IMR-90 (cell line): ENCODE results near the gene INIP. TPM values are rescaled to one million over a fixed set of nuclear protein-coding genes. Genes with fewer than 3 reads are reported as not detected.

Experiments used
- ATAC-seq: fragments of 200-7000 bp; cut with Tn5 transposase; 2 replicates; pipeline ENCODE4 v1.9.1; 2020; ENCODE audit warnings: low read depth, mild to moderate bottlenecking, moderate library complexity
- BruUV-seq: library from RNA; stranded (reverse); fragments of 400-500 nt; replicated peaks from 2 replicates; lab custom pipeline; 2021; lab: Mats Ljungman, UMichigan
- CTCF ChIA-PET: fragments of 300-600 bp; formaldehyde crosslinking; extraction: SDS; loops from one replicate; lab custom pipeline; 2021; ENCODE audit warnings: antibody characterized with exemption; lab: Yijun Ruan, JAX
- POLR2A ChIA-PET: fragments of 300-600 bp; sonication (Branson Sonifier 250); formaldehyde crosslinking; loops from one replicate; lab custom pipeline; 2022; ENCODE audit warnings: antibody characterized with exemption; ENCODE audit not compliant: unreplicated experiment; lab: Charles Lee
- DNase-seq: peaks from one replicate; pipeline ENCODE4 v3.0.0; 2013
- H2AFZ ChIP-seq: replicated peaks from 2 replicates; pipeline ENCODE3; 2013; ENCODE audit warnings: low read length, mild to moderate bottlenecking; ENCODE audit not compliant: poor library complexity
- H2AK5ac ChIP-seq: 2 replicates; pipeline ENCODE4 v1.6.1; 2013; ENCODE audit warnings: low read depth, low read length, inconsistent platforms
- H2AK9ac ChIP-seq: replicated peaks from 2 replicates; pipeline ENCODE3; 2013; ENCODE audit warnings: mild to moderate bottlenecking, low read depth, low read length, moderate library complexity; ENCODE audit not compliant: poor library complexity
- H2BK120ac ChIP-seq: 2 replicates; pipeline ENCODE4 v1.6.1; 2013; ENCODE audit warnings: low read depth, low read length, inconsistent platforms
- H2BK15ac ChIP-seq: 3 replicates; pipeline ENCODE4 v1.6.1; 2013; ENCODE audit warnings: low read depth, low read length, inconsistent platforms
- H2BK20ac ChIP-seq: 2 replicates; pipeline ENCODE4 v1.6.1; 2013; ENCODE audit warnings: low read depth, mild to moderate bottlenecking, inconsistent platforms, low read length, moderate library complexity
- H2BK5ac ChIP-seq: 2 replicates; pipeline ENCODE4 v1.6.1; 2013; ENCODE audit warnings: mild to moderate bottlenecking, low read depth, low read length, inconsistent platforms; ENCODE audit not compliant: poor library complexity, severe bottlenecking
- H3K14ac ChIP-seq: replicated peaks from 2 replicates; pipeline ENCODE4 v1.6.1; 2013; ENCODE audit warnings: low read depth, low read length, inconsistent platforms
- H3K18ac ChIP-seq: 2 replicates; pipeline ENCODE4 v1.6.1; 2013; ENCODE audit warnings: low read depth, low read length, control low read depth
- H3K23ac ChIP-seq: 2 replicates; pipeline ENCODE4 v1.6.1; 2013; ENCODE audit warnings: low read depth, low read length, inconsistent platforms
- H3K27ac ChIP-seq: 2 replicates; pipeline ENCODE4 v1.5.1; 2013; ENCODE audit warnings: mild to moderate bottlenecking, control low read depth, low read length; ENCODE audit not compliant: insufficient read depth
- H3K27me3 ChIP-seq: 2 replicates; pipeline ENCODE4 v1.6.1; 2013; ENCODE audit warnings: low read length; ENCODE audit not compliant: control insufficient read depth, insufficient read depth
- H3K36me3 ChIP-seq: 2 replicates; pipeline ENCODE4 v1.6.1; 2013; ENCODE audit warnings: low read length, mixed read lengths; ENCODE audit not compliant: control insufficient read depth, insufficient read depth
- H3K4ac ChIP-seq: 2 replicates; pipeline ENCODE4 v1.6.1; 2013; ENCODE audit warnings: low read depth, low read length, inconsistent platforms
- H3K4me1 ChIP-seq: 2 replicates; pipeline ENCODE4 v1.6.1; 2013; ENCODE audit warnings: low read length, mixed read lengths; ENCODE audit not compliant: control insufficient read depth, insufficient read depth
- H3K4me2 ChIP-seq: 2 replicates; pipeline ENCODE4 v1.6.1; 2013; ENCODE audit warnings: low read depth, mild to moderate bottlenecking, control low read depth, low read length, moderate library complexity
- H3K4me3 ChIP-seq: 2 replicates; pipeline ENCODE4 v1.5.1; 2013; ENCODE audit warnings: low read depth, mild to moderate bottlenecking, control low read depth, low read length, moderate library complexity; ENCODE audit not compliant: insufficient read depth
- H3K56ac ChIP-seq: 2 replicates; pipeline ENCODE4 v1.6.1; 2013; ENCODE audit warnings: low read length, inconsistent platforms; ENCODE audit not compliant: insufficient read depth; ENCODE audit errors: extremely low read depth
- H3K79me1 ChIP-seq, 2 experiments: 2 replicates each; pipeline ENCODE4 v1.6.1; 2013; ENCODE audit warnings: low read length in 2 of 2, inconsistent platforms in 1 of 2, low read depth in 1 of 2
- H3K9ac ChIP-seq: 2 replicates; pipeline ENCODE4 v1.6.1; 2013; ENCODE audit warnings: low read depth, low read length, control low read depth
- H3K9me1 ChIP-seq: 2 replicates; pipeline ENCODE4 v1.6.1; 2013; ENCODE audit warnings: low read length, inconsistent platforms; ENCODE audit not compliant: insufficient read depth
- H3K9me3 ChIP-seq: 2 replicates; pipeline ENCODE4 v1.6.1; 2013; ENCODE audit warnings: low read length; ENCODE audit not compliant: control insufficient read depth, insufficient read depth
- H4K20me1 ChIP-seq: 2 replicates; pipeline ENCODE4 v1.6.1; 2013; ENCODE audit warnings: low read length, inconsistent platforms; ENCODE audit not compliant: insufficient read depth
- H4K5ac ChIP-seq: 2 replicates; pipeline ENCODE4 v1.6.1; 2013; ENCODE audit warnings: mild to moderate bottlenecking, low read depth, low read length, control low read depth
- H4K8ac ChIP-seq, 2 experiments: 2 replicates each; pipeline ENCODE4 v1.6.1; 2013; ENCODE audit warnings: low read depth in 2 of 2, low read length in 2 of 2, control low read depth in 1 of 2, inconsistent platforms in 1 of 2
- H4K91ac ChIP-seq: 2 replicates; pipeline ENCODE4 v1.6.1; 2013; ENCODE audit warnings: low read depth, low read length, inconsistent platforms; ENCODE audit not compliant: insufficient read depth
- BHLHE40 ChIP-seq: fragments of 150-350 bp; IDR thresholded peaks from 2 replicates; pipeline ENCODE4 v1.6.1; 2016; ENCODE audit warnings: mild to moderate bottlenecking, low read depth, low read length
- CEBPB ChIP-seq: IDR thresholded peaks from 2 replicates; pipeline ENCODE4 v1.6.1; 2012; ENCODE audit warnings: low read depth, low read length, improper control_type of control experiment
- CTCF ChIP-seq: conservative IDR thresholded peaks from 2 replicates; pipeline ENCODE4 v1.5.1; 2012; ENCODE audit warnings: mild to moderate bottlenecking, low read depth, low read length, improper control_type of control experiment
- ELK1 ChIP-seq: fragments of 150-350 bp; IDR thresholded peaks from 2 replicates; pipeline ENCODE4 v1.6.1; 2016; ENCODE audit warnings: low read depth, mild to moderate bottlenecking, low read length, moderate library complexity, borderline replicate concordance
- FOS ChIP-seq: fragments of 150-350 bp; IDR thresholded peaks from 2 replicates; pipeline ENCODE4 v1.6.1; 2016; ENCODE audit warnings: low read depth, low read length
- MAFK ChIP-seq: IDR thresholded peaks from 2 replicates; pipeline ENCODE4 v1.6.1; 2012; ENCODE audit warnings: low read depth, low read length, improper control_type of control experiment
- MXI1 ChIP-seq: IDR thresholded peaks from 2 replicates; pipeline ENCODE4 v1.6.1; 2012; ENCODE audit warnings: low read depth, mild to moderate bottlenecking, low read length, moderate library complexity, borderline replicate concordance
- NFE2L2 ChIP-seq: fragments of 150-350 bp; IDR thresholded peaks from 2 replicates; pipeline ENCODE4 v1.6.1; 2016; ENCODE audit warnings: low read depth, mild to moderate bottlenecking, low read length
- POLR2A ChIP-seq: IDR thresholded peaks from 2 replicates; pipeline ENCODE4 v1.6.1; 2012; ENCODE audit warnings: mild to moderate bottlenecking, low read depth, low read length
- RAD21 ChIP-seq: IDR thresholded peaks from 2 replicates; pipeline ENCODE4 v1.6.1; 2012; ENCODE audit warnings: low read length, improper control_type of control experiment
- RCOR1 ChIP-seq: IDR thresholded peaks from 2 replicates; pipeline ENCODE4 v1.6.1; 2012; ENCODE audit warnings: mild to moderate bottlenecking, low read length, improper control_type of control experiment; ENCODE audit not compliant: insufficient replicate concordance
- RFX5 ChIP-seq: IDR thresholded peaks from 2 replicates; pipeline ENCODE4 v1.8.0; 2012; ENCODE audit warnings: low read depth, mild to moderate bottlenecking, low read length, moderate library complexity
- SMC3 ChIP-seq: fragments of 150-350 bp; IDR thresholded peaks from 2 replicates; pipeline ENCODE4 v1.6.1; 2016; ENCODE audit warnings: low read depth, mild to moderate bottlenecking, antibody characterized with exemption, low read length, moderate library complexity
- USF2 ChIP-seq: fragments of 150-350 bp; IDR thresholded peaks from 2 replicates; pipeline ENCODE4 v1.6.1; 2017; ENCODE audit warnings: mild to moderate bottlenecking, antibody characterized with exemption, low read length, low read depth
- dilution Hi-C: fragments of 300-500 bp; cut with HindIII; formaldehyde crosslinking; loops from one replicate; pipeline ENCODE4 v1.14.3; 2018; ENCODE audit warnings: low sequenced_read_pairs; ENCODE audit not compliant: unreplicated experiment
- in situ Hi-C: fragments of 300-500 bp; cut with MboI; formaldehyde crosslinking; loops from 3 replicates; pipeline ENCODE4 v1.14.3; 2019; ENCODE audit warnings: low sequenced_read_pairs, inconsistent platforms, mixed read lengths
- intact Hi-C: fragments of 100-400 bp; cut with micrococcal nuclease; formaldehyde crosslinking; loops from 2 replicates; pipeline ENCODE4 v1.10.0; 2022
- polyA plus RNA-seq, 3 experiments: library from polyadenylated mRNA; depleted of rRNA; stranded (reverse); fragments of >200 nt; gene quantifications; 2 replicates each; pipeline ENCODE4 v1.2.3, GENCODE V29; 2012; ENCODE audit warnings: low replicate concordance in 1 of 3
- total RNA-seq: library from RNA; depleted of rRNA; stranded (reverse); fragments of >200 nt; gene quantifications from 2 replicates; pipeline ENCODE4 v1.2.3, GENCODE V29; 2012

Gene INIP
- total and polyA plus RNA-seq, 2 of the 4 experiments (the other 2 are of a cell fraction) = 11.1 to 15.4 TPM

- Histone ChIP-seq H3K9me3 (peaks cover 6% of the 10 kb centered on the region), H3K4me1 (no peaks in the 10 kb centered on the region), H4K91ac (no peak overlapping the region), H3K27me3 (no peaks in the 10 kb centered on the region; the same call in 1 of the 2 replicates), H3K4me3 (no peak overlapping the region), H4K20me1 (no peaks in the 10 kb centered on the region), H3K27ac (no peak overlapping the region), H4K8ac (no peak overlapping the region), H3K79me1 (no peaks in the 10 kb centered on the region), H2BK5ac (no peak overlapping the region), H3K9me1 (no peaks in the 10 kb centered on the region), H2AK5ac (no peak overlapping the region), H2BK20ac (no peak overlapping the region), H2AFZ (no peak overlapping the region), H2AK9ac (no peak overlapping the region), H3K14ac (no peak overlapping the region), H3K23ac (no peak overlapping the region), H3K18ac (no peak overlapping the region), H3K4ac (no peak overlapping the region), H3K9ac (no peak overlapping the region), H3K56ac (no peak overlapping the region), H2BK15ac (no peak overlapping the region), H4K5ac (no peak overlapping the region), H3K4me2 (no peak overlapping the region), H2BK120ac (no peak overlapping the region), H3K36me3 (no peaks in the 10 kb centered on the region)
- TF ChIP-seq MAFK (no peak), SMC3 (no peak), RFX5 (no peak), CTCF (no peak), CEBPB (no peak), RAD21 (no peak), FOS (no peak), USF2 (no peak), RCOR1 (no peak), NFE2L2 (no peak), ELK1 (no peak), BHLHE40 (no peak), POLR2A (no peak), MXI1 (no peak)
- dilution Hi-C loops (no loop called here), in situ Hi-C loops (no loop called here), intact Hi-C loops (no loop called here)
- CTCF ChIA-PET = no interaction called here
- BruUV-seq = no TSS peak
- DNase-seq (no peak), ATAC-seq (no peak)
- POLR2A ChIA-PET = no interaction called here
Measured at GRCh38 chr9:112677040-112677439, 40.9 kb downstream of the INIP start.
